ENCODE data around the gene TSPAN9.

Gene TSPAN9

DNA sequence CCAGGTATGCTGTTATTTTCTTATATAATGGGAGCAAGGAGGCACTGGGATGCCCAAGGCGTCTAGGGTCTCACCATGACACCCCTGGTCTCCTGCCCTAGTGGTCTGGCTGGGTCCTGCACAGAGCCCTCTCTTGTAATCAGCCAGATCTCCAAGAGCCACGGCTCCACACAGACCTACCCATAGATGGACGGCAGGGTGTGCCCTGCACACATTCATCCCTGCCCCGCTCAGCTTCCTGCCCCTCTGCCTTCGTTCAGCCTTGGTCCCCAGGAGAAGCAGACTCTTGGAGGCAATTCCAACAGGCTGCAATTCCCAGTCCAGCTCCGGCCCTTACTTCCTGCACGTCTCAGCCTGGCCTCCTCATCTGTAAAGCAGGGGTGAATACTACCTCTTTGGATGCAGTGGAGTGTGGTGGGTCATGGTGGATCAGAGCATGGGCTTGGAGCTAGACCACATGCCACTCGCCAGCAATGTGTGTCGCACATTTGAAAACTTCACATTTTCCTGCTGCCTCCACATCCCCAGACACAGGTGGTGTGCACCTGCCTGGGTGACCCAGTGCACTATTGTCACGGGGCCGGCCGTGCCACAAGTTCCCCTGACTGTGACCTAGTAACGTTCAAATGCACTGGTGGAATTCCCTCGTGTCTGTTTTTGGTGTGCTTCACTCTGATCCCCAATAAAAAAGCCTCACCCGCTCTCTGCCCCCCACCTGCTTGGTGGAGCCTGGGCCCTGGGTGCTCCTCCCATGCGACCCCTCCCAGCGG is 242.7 kb downstream of the TSPAN9 start:
- POLR2A ChIA-PET, result no interaction called here
- TF ChIP-seq, protein P1, sequence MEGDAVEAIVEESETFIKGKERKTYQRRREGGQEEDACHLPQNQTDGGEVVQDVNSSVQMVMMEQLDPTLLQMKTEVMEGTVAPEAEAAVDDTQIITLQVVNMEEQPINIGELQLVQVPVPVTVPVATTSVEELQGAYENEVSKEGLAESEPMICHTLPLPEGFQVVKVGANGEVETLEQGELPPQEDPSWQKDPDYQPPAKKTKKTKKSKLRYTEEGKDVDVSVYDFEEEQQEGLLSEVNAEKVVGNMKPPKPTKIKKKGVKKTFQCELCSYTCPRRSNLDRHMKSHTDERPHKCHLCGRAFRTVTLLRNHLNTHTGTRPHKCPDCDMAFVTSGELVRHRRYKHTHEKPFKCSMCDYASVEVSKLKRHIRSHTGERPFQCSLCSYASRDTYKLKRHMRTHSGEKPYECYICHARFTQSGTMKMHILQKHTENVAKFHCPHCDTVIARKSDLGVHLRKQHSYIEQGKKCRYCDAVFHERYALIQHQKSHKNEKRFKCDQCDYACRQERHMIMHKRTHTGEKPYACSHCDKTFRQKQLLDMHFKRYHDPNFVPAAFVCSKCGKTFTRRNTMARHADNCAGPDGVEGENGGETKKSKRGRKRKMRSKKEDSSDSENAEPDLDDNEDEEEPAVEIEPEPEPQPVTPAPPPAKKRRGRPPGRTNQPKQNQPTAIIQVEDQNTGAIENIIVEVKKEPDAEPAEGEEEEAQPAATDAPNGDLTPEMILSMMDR (IDR thresholded peaks at IDR 0.05; ENCODE audit: control extremely low read depth, extremely low read depth, low read depth, missing control alignments), result no peak
- CTCF ChIA-PET, result interaction anchor here (1.0 to 4.4 kb wide), 2 partner anchors 20 kb away, joined by 4 to 22 read pairs; no protein-coding TSS in a partner anchor

DNA sequence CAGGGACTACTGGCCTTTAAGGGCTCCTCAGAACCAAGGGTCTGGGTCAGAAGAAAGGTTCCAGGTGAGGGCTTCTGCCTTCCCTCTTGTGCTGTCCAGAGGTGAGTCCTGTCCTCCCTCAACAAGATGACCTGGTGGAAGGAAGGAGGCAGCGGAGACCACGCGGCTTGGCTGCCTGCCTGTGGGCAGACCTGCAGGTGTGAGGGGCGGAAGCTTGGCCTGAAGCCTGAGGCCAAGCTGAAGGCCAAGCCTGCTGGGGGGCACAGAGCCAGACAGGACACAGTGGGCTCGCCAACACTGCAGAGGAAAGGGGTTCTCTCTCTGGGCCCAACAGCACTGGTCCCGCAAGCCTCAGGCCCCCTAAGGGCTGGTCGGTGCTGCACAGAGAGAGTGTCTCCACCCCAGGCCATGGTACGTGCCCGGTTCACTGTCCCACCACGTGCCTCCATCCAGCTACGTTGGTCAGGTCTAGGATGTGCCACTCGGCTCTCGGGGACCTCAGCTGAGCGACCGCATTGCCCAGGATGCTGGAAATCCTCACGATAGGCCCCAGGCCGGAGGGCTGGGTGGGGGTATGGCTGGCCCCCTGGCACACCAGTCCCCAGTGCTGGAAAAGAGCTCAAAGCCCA is 243.8 kb downstream of the TSPAN9 start:
- TF ChIP-seq, protein P1 (IDR thresholded peaks at IDR 0.05; ENCODE audit: control extremely low read depth, extremely low read depth, low read depth, missing control alignments), result no peak
- DNase-seq (ENCODE audit: extremely low spot score), result no peak
- POLR2A ChIA-PET, result no interaction called here
- CTCF ChIA-PET, result interaction anchor here (1.3 to 4.4 kb wide), 2 partner anchors 21 to 482 kb away, joined by 3 to 22 read pairs; no protein-coding TSS in a partner anchor

More for the DNA sequence above, 242.7 kb downstream of the TSPAN9 start:
- no peak for DNase-seq (ENCODE audit: extremely low spot score)

DNA sequence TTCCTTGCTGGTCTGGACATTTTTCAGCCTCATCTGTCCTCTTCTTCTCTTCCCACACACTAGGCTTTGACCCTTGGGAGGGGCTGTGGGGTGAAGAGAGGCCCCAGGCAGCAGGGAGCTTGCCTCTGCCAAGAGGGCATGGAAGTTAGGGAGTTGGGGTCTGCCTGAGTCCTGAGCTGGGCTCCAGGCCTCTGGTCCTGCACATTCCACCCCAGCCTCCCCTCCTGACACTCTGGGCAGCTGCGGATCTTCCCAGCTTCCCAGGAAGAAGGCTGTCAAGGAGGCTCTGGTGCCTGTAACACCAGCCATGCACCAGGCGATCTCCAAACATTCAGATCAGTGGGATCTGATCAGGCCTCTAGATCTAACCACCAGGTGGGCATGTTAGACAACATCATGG is 244.7 kb downstream of the TSPAN9 start:
- ChIA-PET CTCF (interaction anchor here (1.3 to 4.4 kb wide), 2 partner anchors 22 to 482 kb away, joined by 3 to 22 read pairs; no protein-coding TSS in a partner anchor), POLR2A (no interaction called here)
- TF ChIP-seq, protein P1 (IDR thresholded peaks at IDR 0.05; ENCODE audit: control extremely low read depth, extremely low read depth, low read depth, missing control alignments), result no peak
- no peak for DNase-seq (ENCODE audit: extremely low spot score)

DNA sequence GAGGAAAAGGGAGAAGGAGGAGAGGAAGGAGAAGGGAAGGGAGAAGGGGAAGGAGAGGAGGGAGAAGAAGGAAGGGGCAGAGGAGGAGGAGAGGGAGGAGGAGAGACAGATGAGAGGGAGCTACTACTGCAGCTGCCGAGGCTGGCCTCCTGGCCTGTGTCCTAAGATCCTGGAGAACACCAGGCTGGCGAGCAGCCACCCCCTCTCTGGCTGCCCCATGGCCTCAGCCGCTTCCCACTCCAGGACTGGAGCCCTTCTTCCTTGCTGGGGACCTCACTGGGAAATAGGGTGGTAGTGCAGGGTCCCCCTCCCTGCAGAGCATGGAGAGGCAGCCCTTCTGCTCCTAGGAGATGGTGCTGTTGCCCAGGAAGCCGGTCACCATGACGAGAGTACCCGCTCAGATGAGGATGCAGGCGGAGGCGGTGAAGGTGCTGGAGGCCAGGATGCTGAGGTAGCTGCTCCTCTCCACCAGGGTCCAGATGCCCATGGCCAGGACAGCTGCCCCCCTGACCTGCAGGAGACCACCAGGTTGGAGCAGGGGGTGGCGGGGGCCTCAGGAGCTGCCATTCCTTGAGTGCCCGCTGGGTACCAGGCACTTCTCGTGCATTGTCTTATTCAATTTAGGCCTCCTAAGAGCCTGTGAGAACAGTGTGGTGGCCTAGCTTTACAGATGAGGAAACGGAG is 246.0 kb downstream of the TSPAN9 start:
- CTCF ChIA-PET, result interaction anchor here (3.9 to 4.4 kb wide), 2 partner anchors 9 to 23 kb away, joined by 15 to 22 read pairs; no protein-coding TSS in a partner anchor
- TF ChIP-seq, protein P1 (IDR thresholded peaks at IDR 0.05; ENCODE audit: control extremely low read depth, extremely low read depth, low read depth, missing control alignments), result no peak
- POLR2A ChIA-PET, result no interaction called here
- no peak for DNase-seq (ENCODE audit: extremely low spot score)

DNA sequence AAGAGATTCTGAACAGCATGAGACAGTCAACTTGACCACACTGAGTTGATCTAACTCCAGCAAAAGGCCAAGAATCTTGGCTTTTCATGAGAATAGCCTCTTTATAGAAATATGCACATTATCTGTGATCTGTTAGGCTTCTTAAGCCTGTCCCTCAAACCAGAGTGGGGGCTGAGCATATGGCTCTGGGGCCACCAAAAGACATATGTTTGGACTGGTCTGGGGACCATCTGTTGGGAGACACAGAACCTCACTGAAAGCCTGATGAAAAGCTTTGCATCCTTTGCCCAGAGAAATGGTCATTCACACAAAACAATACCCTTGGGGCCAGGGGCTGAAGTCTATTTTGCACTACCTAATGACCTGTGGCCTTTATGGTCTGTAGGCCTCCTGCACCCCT is 248.6 kb downstream of the TSPAN9 start:
- TF ChIP-seq, protein P1 (IDR thresholded peaks at IDR 0.05; ENCODE audit: control extremely low read depth, extremely low read depth, low read depth, missing control alignments), result no peak
- ChIA-PET POLR2A (no interaction called here), CTCF (interaction anchor here (3.9 kb wide), 1 partner anchor 11 kb away, joined by 15 read pairs; no protein-coding TSS in a partner anchor)
- DNase-seq (ENCODE audit: extremely low spot score), result no peak

DNA sequence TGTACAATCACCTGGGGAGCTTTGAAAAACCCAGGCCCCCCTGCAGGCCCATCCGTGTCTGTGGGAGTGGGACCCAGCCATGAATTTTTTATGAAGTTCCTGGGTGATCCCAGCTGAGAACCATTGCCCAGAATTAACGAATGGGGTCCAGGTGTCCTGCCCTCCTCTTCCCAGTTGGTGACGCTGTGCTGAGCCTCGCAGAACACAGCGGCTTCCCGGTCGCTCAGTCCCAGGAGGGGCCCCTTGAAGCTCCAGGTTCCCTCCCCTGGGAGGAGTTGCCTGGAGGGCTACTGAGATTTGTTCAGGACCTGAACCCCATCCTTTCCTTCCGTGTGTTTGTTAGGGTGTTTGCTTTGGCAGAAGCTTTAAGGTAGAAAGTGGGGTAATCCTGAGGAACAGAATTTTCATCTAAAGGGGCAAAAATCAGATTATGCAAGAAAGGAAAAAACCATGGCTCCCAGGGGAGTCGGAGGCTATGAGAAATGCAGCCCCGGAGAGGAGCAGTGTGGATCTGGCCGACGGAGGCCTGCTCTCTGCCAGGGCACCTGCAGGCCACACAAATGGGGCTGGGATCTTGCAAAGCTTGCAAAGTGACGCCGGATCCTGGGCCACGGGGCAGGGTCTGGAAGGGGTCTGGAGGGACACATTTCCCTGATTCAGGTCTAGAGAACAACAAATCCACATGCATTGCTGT is 249.1 kb downstream of the TSPAN9 start:
- POLR2A ChIA-PET, result no interaction called here
- DNase-seq (ENCODE audit: extremely low spot score), result no peak
- TF ChIP-seq, protein P1 (IDR thresholded peaks at IDR 0.05; ENCODE audit: control extremely low read depth, extremely low read depth, low read depth, missing control alignments), result no peak
- CTCF ChIA-PET, result interaction anchor here (3.9 kb wide), 1 partner anchor 12 kb away, joined by 15 read pairs; no protein-coding TSS in a partner anchor
